ENCODE measurements around the gene UBR4.

UBR4 gene

DNA sequence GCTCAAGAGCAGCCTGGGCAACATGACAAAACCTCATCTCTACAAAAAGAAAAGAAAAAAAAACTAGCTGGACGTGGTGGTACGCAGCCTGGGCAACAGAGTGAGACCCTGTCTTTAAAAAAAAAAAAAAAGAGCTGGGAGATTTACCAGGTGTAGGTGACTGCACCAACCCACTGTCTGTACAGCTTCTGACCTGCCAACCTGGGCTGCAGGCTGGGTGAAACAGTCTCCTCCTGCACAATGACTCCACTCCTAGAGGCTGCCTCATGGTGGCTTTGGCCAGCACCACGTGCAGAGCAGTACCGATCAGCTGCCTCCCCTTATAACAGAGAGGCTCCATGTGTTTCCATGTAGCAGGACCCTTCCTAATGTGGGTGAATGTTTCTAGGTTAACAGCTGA is 45.2 kb upstream of the UBR4 start:
- H3K9ac ChIP-seq (ENCODE audit: low read depth, low read length) = no peak overlapping the region
- TF ChIP-seq EZH2 (IDR thresholded peaks at IDR 0.05; ENCODE audit: borderline replicate concordance, low read depth, low read length, severe bottlenecking) = no peak
- TF ChIP-seq, protein P1, sequence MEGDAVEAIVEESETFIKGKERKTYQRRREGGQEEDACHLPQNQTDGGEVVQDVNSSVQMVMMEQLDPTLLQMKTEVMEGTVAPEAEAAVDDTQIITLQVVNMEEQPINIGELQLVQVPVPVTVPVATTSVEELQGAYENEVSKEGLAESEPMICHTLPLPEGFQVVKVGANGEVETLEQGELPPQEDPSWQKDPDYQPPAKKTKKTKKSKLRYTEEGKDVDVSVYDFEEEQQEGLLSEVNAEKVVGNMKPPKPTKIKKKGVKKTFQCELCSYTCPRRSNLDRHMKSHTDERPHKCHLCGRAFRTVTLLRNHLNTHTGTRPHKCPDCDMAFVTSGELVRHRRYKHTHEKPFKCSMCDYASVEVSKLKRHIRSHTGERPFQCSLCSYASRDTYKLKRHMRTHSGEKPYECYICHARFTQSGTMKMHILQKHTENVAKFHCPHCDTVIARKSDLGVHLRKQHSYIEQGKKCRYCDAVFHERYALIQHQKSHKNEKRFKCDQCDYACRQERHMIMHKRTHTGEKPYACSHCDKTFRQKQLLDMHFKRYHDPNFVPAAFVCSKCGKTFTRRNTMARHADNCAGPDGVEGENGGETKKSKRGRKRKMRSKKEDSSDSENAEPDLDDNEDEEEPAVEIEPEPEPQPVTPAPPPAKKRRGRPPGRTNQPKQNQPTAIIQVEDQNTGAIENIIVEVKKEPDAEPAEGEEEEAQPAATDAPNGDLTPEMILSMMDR (IDR thresholded peaks at IDR 0.05; ENCODE audit: borderline replicate concordance, extremely low read depth, low read length, poor library complexity, severe bottlenecking) = no peak
- ATAC-seq (ENCODE audit: insufficient read depth, low read depth) (no peak), DNase-seq (no peak)
- no peaks in the 10 kb centered on the region for H3K27me3 ChIP-seq (ENCODE audit: insufficient read depth, low read length, poor library complexity)
- no peaks in the 10 kb centered on the region for H3K9me3 ChIP-seq (ENCODE audit: insufficient read depth, low read length, severe bottlenecking)
- H4K20me1 ChIP-seq (ENCODE audit: insufficient read depth, low read length) = peaks cover 67% of the 10 kb centered on the region
- peaks cover 60% of the 10 kb centered on the region for H3K79me2 ChIP-seq (ENCODE audit: insufficient read depth, low read length)
- H3K36me3 ChIP-seq (ENCODE audit: insufficient read depth, low read length) = peaks cover 59% of the 10 kb centered on the region
- no peak overlapping the region for H3K4me3 ChIP-seq (ENCODE audit: low read depth in 1 of 2, low read length in 2 of 2)
- no peak overlapping the region for H3K27ac ChIP-seq (ENCODE audit: low read length)
- H3K4me1 ChIP-seq (ENCODE audit: insufficient read depth, low read length) = peaks cover 27% of the 10 kb centered on the region
- no peak overlapping the region for H2AFZ ChIP-seq (ENCODE audit: low read depth, low read length)
- H3K4me2 ChIP-seq (ENCODE audit: insufficient read depth, low read length) = no peak overlapping the region

DNA sequence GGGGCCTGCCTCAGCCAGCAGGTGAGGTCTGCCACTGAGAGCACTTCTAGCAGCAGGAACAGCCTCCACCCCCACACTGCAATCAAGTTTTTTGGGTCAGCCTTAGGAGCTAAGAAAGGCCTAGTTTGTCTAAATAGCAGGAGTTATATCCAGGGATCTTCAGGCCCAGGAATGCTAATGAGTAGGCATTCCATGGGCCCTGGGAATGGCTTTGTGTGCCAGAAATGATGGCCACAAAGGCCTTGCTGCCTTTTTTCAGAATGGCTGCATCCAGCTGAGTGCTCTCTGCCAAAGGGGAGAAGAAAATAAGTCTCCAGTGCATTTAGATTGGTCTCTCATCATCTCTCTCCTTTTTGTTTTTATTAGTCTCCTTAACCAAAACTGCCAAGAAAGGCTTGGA is 44.4 kb upstream of the UBR4 start:
- Histone ChIP-seq H3K27me3 (ENCODE audit: insufficient read depth, low read length, poor library complexity) (no peaks in the 10 kb centered on the region), H3K4me2 (ENCODE audit: insufficient read depth, low read length) (peak overlapping the region; percentile 90; the same call in 1 of the 2 replicates), H3K9me3 (ENCODE audit: insufficient read depth, low read length, severe bottlenecking) (no peaks in the 10 kb centered on the region), H3K79me2 (ENCODE audit: insufficient read depth, low read length) (peaks cover 69% of the 10 kb centered on the region), H3K27ac (ENCODE audit: low read length) (no peak overlapping the region), H3K4me3 (ENCODE audit: low read depth in 1 of 2, low read length in 2 of 2) (no peak overlapping the region), H2AFZ (ENCODE audit: low read depth, low read length) (no peak overlapping the region), H3K36me3 (ENCODE audit: insufficient read depth, low read length) (peaks cover 53% of the 10 kb centered on the region), H4K20me1 (ENCODE audit: insufficient read depth, low read length) (peaks cover 61% of the 10 kb centered on the region), H3K9ac (ENCODE audit: low read depth, low read length) (no peak overlapping the region), H3K4me1 (ENCODE audit: insufficient read depth, low read length) (peaks cover 36% of the 10 kb centered on the region)
- ATAC-seq (ENCODE audit: insufficient read depth, low read depth) (no peak), DNase-seq (no peak)
- TF ChIP-seq, protein P1 (IDR thresholded peaks at IDR 0.05; ENCODE audit: borderline replicate concordance, extremely low read depth, low read length, poor library complexity, severe bottlenecking) = no peak
- no peak for TF ChIP-seq EZH2 (IDR thresholded peaks at IDR 0.05; ENCODE audit: borderline replicate concordance, low read depth, low read length, severe bottlenecking)

GRCh38 chr1:19251305-19252196 is 41.5 kb upstream of the UBR4 start, which contains the start of the genes EMC1 and MRTO4:
Gene EMC1, minus strand, starts transcription at chr1:19251524. Its CDS starts 15 bp downstream, at chr1:19251509.
Gene MRTO4, plus strand, starts transcription at chr1:19251805. Its CDS starts 31 bp downstream, at chr1:19251836.
- Histone ChIP-seq H3K4me1 (ENCODE audit: insufficient read depth, low read length) (peaks cover 39% of the 10 kb centered on the region), H3K9ac (ENCODE audit: low read depth, low read length) (peak within 1 kb of the TSS; percentile 77), H3K4me2 (ENCODE audit: insufficient read depth, low read length) (peak within 1 kb of the TSS; percentile 90), H3K4me3 (ENCODE audit: low read depth in 1 of 2, low read length in 2 of 2) (peak within 1 kb of the TSS; percentile 78 to 99), H3K27ac (ENCODE audit: low read length) (peak within 1 kb of the TSS; percentile 94), H3K79me2 (ENCODE audit: insufficient read depth, low read length) (peaks cover 94% of the 10 kb centered on the region), H3K36me3 (ENCODE audit: insufficient read depth, low read length) (peaks cover 27% of the 10 kb centered on the region), H4K20me1 (ENCODE audit: insufficient read depth, low read length) (peaks cover 45% of the 10 kb centered on the region), H2AFZ (ENCODE audit: low read depth, low read length) (peak within 1 kb of the TSS; percentile 97), H3K9me3 (ENCODE audit: insufficient read depth, low read length, severe bottlenecking) (no peaks in the 10 kb centered on the region), H3K27me3 (ENCODE audit: insufficient read depth, low read length, poor library complexity) (no peaks in the 10 kb centered on the region)
- ATAC-seq (ENCODE audit: insufficient read depth, low read depth) = peak; percentile 89
- peak; percentile 91 for DNase-seq
- TF ChIP-seq, protein P1 (IDR thresholded peaks at IDR 0.05; ENCODE audit: borderline replicate concordance, extremely low read depth, low read length, poor library complexity, severe bottlenecking) = no peak
- TF ChIP-seq EZH2 (IDR thresholded peaks at IDR 0.05; ENCODE audit: borderline replicate concordance, low read depth, low read length, severe bottlenecking) = no peak
